ENCODE data around the gene SWSAP1.
"Not testable (repeated sequence)": the region's sequence is repeated elsewhere in the genome, so short reads cannot be mapped to it uniquely, and the experiment has no call there.

- TF ChIP-seq CTCF (IDR thresholded peaks at IDR 0.05); POLR2AphosphoS5 (IDR thresholded peaks at IDR 0.05; ENCODE audit: low read depth, low read length); JUND (IDR thresholded peaks at IDR 0.05); TCF12 (IDR thresholded peaks at IDR 0.05); RAD21 (IDR thresholded peaks at IDR 0.05; ENCODE audit: low read length); PBX3 (IDR thresholded peaks at IDR 0.05); REST (IDR thresholded peaks at IDR 0.05; ENCODE audit: low read depth, low read length); MXI1 (IDR thresholded peaks at IDR 0.05; ENCODE audit: low read depth, low read length): not testable (repeated sequence)
Measured at GRCh38 chr19:11406703-11407236, 32.3 kb downstream of the SWSAP1 start.
